Activated T-cell treated with anti-CD3 and anti-CD28 coated beads for 24 hours (primary cell): ENCODE results near the gene TNS2.
"Not testable (repeated sequence)": the region's sequence is repeated elsewhere in the genome, so short reads cannot be mapped to it uniquely, and the experiment has no call there.

ENCODE experiments used
- DNase-seq: peaks from one replicate; pipeline ENCODE4 v3.0.0-alpha.2; 2020; ENCODE audit warnings: low read depth

Gene TNS2

GRCh38 chr12:53049571-53050318 is at the start of gene TNS2:
TSS of gene TNS2 (plus strand) at chr12:53050065. CDS start at chr12:53050186, 121 bp downstream.
- no peak for DNase-seq

- DNase-seq: no peak
Observed at GRCh38 chr12:53004178-53004577, 45.7 kb upstream of the TNS2 start.

GRCh38 chr12:53004582-53004981 is 45.3 kb upstream of the TNS2 start:
- DNase-seq: no peak

DNA sequence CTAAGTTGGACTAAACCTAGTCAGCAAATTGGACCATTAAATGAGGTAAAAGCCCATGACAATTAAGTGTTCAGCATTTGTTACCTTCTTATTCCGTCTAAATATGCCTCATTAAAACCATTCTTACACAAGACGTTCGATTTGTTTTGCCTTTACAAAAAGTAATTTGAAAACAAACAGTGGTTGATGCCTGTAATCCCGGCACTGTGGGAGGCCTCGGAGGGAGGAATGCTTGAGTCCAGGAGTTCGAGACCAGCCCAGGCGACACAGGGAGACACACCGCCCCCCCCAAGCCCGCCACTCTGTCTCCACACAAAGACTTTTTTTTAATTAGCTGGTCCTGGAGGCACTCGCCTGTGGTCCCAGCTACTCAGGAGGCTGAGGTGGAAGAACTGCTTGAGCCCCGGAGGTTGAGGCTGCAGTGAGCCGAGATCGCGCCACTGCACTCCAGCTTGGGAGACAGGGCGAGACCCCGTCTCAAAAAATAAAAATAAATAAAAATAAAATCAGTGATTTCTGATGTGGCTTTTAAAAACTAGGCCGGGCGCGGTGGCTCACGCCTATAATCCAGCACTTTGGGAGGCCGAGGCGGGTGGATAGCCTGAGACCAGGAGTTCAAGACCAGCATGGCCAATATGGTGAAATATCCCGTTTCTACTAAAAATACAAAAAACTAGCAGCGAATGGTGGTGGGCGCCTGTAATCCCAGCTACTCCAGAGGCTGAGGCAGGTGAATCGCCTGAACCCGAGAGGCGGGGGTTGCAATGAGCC is 44.5 kb upstream of the TNS2 start:
- no peak for DNase-seq

- peak; percentile 99 for DNase-seq
Observed at GRCh38 chr12:53005986-53006809, 43.7 kb upstream of the TNS2 start, which contains the start of gene EIF4B. TSS of gene EIF4B (plus strand) at chr12:53006456. CDS start at chr12:53006484, 28 bp downstream.

- peak; percentile 80 for DNase-seq
Observed at GRCh38 chr12:53006810-53007309, 43.0 kb upstream of the TNS2 start.

DNA sequence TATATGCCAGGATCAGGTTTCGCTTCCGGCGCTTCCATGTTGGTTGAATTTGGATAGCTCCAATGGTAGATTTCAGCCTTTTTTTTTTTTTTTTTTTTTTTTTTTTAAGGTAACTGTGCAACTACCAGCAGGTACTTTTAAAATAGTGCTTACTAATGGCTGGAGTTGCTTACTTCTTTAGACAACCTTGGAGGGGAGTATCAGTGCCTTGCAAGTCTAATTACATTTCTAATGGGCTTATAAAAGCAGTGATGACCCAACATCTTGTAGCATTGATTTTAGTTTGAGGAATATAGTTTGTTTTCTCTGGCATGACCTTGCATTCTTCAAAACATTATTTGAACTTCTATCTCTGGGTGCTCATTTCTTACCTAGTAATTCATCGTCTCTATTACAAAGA is 42.5 kb upstream of the TNS2 start:
- DNase-seq: no peak

DNA sequence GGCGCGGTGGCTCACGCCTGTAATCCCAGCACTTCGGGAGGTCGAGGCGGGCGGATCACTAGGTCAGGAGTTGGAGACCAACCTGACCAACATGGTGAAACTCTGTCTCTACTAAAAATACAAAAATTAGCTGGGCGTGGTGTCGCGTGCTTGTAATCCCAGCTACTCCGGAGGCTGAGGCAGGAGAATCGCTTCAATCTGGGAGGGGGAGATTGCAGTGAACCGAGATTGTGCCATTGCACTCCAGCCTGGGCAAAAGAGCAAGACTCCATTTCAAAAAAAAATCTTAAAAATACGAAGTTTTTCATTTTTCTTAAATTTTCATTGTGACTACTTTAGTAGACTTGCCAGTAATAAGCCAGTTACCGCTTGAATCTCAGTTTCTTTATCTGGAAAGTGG is 41.1 kb upstream of the TNS2 start:
- not testable (repeated sequence) for DNase-seq

- no peak for DNase-seq
Observed at GRCh38 chr12:53010955-53011354, 38.9 kb upstream of the TNS2 start.

GRCh38 chr12:53011889-53012288 is 38.0 kb upstream of the TNS2 start:
- DNase-seq: no peak

DNA sequence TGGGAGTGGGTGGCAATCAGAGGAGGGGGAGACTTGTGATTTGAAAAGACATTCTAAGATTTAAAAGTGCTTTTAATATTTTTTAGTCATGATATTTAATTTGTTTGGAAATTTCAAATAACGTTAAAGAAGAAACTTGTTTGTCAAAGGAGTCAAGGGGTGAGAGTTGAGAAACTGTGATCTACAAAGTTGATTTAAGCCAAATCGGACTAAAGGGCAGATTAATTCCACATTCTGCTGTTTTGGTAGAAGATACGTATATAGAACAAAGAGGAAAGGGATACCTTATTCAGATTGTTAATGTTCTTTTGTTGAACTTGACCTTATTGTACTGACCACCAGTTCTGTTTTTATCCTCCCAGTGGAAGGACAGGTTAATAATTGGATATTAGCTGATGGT is 36.9 kb upstream of the TNS2 start:
- no peak for DNase-seq

DNA sequence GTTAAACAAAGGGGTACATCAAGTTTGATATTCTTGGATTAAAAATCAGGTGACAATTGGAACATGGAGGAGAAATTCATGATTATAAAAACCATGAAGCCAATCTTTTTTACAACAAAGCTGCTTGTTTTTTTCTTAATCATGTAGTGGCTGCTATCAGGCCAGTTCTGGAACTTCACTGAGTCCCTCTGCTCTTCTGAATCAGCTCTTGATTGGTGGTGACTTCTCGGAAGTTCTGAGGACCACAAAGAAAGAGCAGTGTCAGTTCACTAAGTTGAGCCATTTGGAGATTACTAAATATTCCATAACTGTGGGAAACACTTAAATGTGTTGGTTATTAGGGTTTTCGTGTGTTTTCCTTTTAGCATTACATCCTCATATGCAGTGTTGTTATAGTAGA is 35.2 kb upstream of the TNS2 start:
- DNase-seq: no peak

DNA sequence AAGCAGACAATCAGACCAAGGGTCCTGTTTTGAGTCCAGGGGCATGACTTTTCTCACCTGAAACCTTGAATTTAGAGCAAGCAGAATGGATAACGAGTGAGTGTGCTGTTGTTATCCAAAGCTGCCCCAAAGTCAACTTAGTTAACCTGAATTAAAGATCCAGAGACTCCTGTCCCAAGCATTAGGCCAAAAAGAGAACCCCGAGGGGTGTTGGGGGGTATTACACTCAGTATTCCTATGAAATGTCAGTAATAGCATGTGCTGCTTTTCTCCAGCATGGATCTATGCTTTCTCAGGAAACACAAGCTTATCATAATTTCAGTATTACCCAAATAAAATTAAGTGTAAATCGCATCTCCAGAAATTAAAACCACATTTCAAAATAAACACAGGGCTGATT is 24.6 kb upstream of the TNS2 start:
- no peak for DNase-seq

- not testable (repeated sequence) for DNase-seq
Observed at GRCh38 chr12:53027014-53027413, 22.9 kb upstream of the TNS2 start.

DNA sequence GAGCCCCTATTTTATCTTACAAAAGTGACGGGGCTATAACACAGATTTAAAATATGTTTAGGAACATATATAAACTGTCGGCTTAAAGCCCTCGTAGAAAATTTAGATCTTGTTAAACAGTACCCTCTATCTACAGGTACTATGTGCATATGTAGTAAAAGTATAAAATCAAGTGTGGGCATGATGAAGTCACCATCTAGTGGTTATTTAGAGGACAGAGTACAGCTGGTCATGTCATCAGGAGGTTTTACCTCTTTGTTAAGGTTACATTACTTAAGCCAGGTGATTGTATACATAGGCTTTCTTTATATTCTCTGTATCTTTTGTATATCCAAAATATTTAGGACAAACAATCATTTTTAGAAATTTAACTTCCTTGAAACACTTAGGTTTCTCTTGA is 18.2 kb upstream of the TNS2 start:
- no peak for DNase-seq

GRCh38 chr12:53033832-53034231 is 16.0 kb upstream of the TNS2 start:
- not testable (repeated sequence) for DNase-seq

GRCh38 chr12:53034459-53034858 is 15.4 kb upstream of the TNS2 start:
- no peak for DNase-seq

DNA sequence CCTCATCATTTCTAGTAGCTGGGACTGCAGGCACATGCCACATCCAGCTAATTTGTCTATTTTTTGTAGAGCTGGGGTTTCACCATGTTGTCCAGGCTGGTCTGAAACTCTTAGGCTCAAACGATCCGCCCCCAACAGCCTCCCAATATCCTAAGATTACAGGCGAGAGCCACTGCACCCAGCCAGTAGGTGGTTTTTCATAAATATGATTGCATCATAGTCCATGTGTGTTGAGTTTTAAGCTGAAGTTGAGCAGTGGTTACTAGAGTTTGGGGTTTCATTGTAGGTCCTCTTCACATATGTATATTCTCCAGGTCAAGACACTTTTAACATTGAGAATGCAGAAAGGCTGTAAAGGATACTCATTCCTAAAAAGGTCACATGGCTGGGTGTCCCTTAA is 13.1 kb upstream of the TNS2 start:
- DNase-seq: no peak

DNA sequence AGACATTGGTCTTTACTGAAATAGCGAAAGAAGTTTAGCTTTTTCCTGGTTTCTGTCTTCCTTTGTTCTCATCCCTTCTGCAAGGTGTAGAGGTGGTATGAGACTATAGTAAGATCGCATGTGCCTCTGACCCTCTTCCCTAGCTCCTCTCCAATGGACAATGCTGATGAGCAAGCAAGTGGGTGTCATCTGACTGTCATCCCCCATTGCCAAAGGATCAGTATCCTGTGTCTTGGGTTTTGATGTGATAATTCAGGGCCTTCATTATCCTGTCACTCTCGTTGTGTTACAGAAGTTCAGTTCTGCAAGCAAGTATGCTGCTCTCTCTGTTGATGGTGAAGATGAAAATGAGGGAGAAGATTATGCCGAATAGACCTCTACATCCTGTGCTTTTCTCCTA is 10.0 kb upstream of the TNS2 start:
- DNase-seq: no peak

GRCh38 chr12:53042607-53043454 is 7.0 kb upstream of the TNS2 start:
- no peak for DNase-seq

- no peak for DNase-seq
Observed at GRCh38 chr12:53044052-53044581, 5.7 kb upstream of the TNS2 start.
